Natural killer cell treated with Interleukin-12 subunit alpha and Interleukin-12 subunit beta and Interleukin-15 and Interleukin-18, amount 100 ng/mL, for 72 hours (primary cell): Measurements from ENCODE around the gene GLCCI1. TPM values are rescaled to one million over a fixed set of nuclear protein-coding genes. Genes with fewer than 3 reads are reported as not detected.

Source experiments
- ATAC-seq, 2 donors: fragments of 150-1000 bp; cut with Tn5 transposase in 1 of 2; sonication (Bioruptor Pico), chemical (Tn5 transposase) in 1 of 2; 2 replicates each; pipeline ENCODE4 v1.10.0; 2021
- DNase-seq: peaks from one replicate; pipeline ENCODE4 v3.0.0; 2022; ENCODE audit warnings: low spot score
- H3K27ac Mint-ChIP-seq, 2 donors: 1 replicate in 1 of 2; 2 replicates in 1 of 2; pipeline ENCODE4 v1.8.0; 2022; ENCODE audit warnings: mixed read lengths in 2 of 2, mild to moderate bottlenecking in 1 of 2, moderate library complexity in 1 of 2
- H3K27me3 Mint-ChIP-seq, 2 donors: 1 replicate in 1 of 2; 2 replicates in 1 of 2; pipeline ENCODE4 v1.8.0; 2022; ENCODE audit warnings: mixed read lengths in 2 of 2
- H3K36me3 Mint-ChIP-seq: one replicate; pipeline ENCODE4 v1.8.0; 2022; ENCODE audit warnings: mixed read lengths
- H3K4me1 Mint-ChIP-seq, 2 donors: 1 replicate in 1 of 2; 2 replicates in 1 of 2; pipeline ENCODE4 v1.8.0; 2022; ENCODE audit warnings: low read depth in 2 of 2, mixed read lengths in 2 of 2, mild to moderate bottlenecking in 1 of 2
- H3K4me3 Mint-ChIP-seq: one replicate; pipeline ENCODE4 v1.8.0; 2022; ENCODE audit warnings: mixed read lengths
- H3K9me3 Mint-ChIP-seq: 2 replicates; pipeline ENCODE4 v1.8.0; 2022; ENCODE audit warnings: mixed read lengths
- total RNA-seq, 2 donors: library from RNA; stranded (reverse); gene quantifications; one replicate each; pipeline ENCODE4 v1.2.3, GENCODE V29; 2022

Gene GLCCI1
- total RNA-seq = 10 to 100 TPM; 15.5 to 16.7 TPM

DNA sequence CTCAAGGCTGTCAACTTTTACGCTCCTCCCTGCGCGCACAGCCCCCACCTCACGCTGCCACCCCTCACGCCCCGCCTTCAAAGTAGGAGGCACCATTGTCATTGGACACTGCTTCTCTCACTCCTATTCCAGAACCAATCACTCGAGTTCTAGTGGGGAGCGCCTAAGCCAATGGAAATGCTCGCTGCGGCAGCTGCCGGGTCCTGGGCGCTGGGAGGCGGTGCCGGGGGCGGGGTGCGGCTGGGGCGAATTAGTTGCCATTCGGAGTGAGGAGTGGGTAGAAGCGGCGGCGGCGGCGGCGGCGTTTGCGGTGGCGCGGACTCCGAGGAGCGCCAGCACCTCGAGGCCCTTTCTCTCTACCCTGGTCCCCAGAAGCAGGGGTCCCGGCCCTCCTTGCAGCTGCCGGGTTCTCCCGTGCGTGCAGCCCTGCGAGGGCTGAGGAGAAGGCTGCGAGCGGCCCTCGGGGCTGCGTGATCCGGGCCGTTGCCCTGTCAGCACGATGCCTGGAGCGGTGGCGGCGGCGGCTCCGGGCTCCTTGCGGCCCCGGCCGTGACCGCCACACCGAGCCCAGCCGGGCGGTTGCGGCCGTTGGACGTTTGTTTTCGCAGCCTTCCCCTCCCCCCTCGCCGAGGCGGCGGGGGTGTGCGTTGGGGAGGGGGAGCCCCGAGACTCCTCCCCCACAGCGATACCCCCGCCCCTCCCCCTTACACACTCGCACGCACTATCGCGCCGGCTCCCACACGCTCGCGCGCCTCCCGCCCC lies at the start of gene GLCCI1:
Gene GLCCI1, plus strand, starts transcription at position 253 of the 762 bp plus-strand sequence. CDS start 555 bp downstream, outside the sequence.
- no peaks in the 10 kb centered on the region for H3K27me3 Mint-ChIP-seq
- H3K9me3 Mint-ChIP-seq = no peaks in the 10 kb centered on the region
- peaks cover 10 to 19% of the 10 kb centered on the region in 2 donors for H3K4me1 Mint-ChIP-seq
- DNase-seq (peak; percentile 98), ATAC-seq (peak; percentile 96 to 98)
- peak within 1 kb of the TSS; percentile 88 to 91 for H3K27ac Mint-ChIP-seq
- no peaks in the 10 kb centered on the region for H3K36me3 Mint-ChIP-seq
- peak within 1 kb of the TSS; percentile 100 for H3K4me3 Mint-ChIP-seq

DNA sequence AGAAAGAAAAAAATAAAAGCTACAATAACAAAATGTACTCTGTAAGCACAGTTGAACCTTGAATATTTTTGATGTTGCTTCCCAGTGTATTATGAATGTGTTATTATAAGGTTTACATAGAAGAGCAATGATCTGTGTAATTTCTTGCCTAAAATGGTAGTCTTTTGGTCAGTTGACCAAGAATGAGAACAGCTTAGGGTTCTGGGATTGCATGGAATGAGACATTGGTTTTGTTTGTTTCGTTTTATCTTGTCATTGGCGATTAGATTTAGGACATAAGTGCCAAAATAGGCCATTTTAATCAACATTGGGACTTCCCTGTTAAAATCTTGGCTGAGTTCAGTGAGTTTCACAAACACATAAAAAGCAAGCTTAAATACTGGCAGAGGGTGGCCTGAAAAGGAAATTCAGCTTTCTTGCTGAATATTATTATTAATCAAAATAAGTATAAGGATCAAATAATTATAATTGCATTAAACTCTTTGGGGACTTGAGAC lies 49.1 kb upstream of the GLCCI1 start:
- Mint-ChIP-seq H3K4me3 (no peak overlapping the region), H3K4me1 (peaks cover 18 to 26% of the 10 kb centered on the region in 2 donors), H3K27ac (peak overlapping the region in 1 of 2 donors; percentile 5), H3K9me3 (no peaks in the 10 kb centered on the region), H3K27me3 (no peaks in the 10 kb centered on the region), H3K36me3 (no peaks in the 10 kb centered on the region)
- ATAC-seq (no peak), DNase-seq (no peak)

DNA sequence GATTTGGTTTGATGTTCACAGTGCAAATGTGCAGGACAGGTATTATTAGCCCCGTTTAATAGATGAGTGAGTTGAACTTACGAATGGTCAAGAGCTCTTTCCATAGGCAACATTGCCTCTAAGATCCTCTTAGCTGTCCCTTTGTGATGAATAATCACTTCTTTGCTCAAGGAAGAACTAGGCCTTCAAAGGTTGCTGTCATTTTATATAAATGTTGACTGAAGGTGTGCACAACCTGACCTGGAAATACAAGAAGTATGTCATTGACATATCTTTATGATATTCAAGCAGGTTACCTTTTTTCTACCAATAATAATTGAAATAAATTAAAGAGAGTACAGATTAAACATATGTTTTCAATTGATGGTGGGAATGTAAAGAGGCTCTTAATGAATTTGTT lies 48.5 kb upstream of the GLCCI1 start:
- Mint-ChIP-seq H3K9me3 (no peaks in the 10 kb centered on the region), H3K4me3 (no peak overlapping the region), H3K27me3 (no peaks in the 10 kb centered on the region), H3K27ac (no peak overlapping the region), H3K4me1 (peaks cover 21 to 25% of the 10 kb centered on the region in 2 donors), H3K36me3 (no peaks in the 10 kb centered on the region)
- no peak for ATAC-seq
- DNase-seq = no peak

DNA sequence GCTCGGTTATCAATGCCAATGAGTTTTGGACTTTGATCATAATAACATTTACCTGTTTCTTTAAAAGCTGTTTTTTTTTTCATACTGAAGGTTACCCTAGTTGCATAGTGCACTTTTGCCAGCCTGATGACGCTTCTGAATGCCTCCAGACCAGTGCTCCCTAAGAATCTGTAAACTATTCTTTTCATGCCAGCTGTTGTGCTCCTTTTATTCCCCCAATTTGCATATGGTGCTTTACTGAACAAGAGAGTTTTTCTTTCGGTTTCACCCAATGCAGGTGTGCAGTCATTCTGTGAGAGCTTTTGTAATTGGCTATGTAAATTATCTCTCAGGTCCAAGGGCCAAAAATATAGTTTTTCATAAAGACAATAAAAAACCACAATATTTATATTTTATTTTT lies 48.1 kb upstream of the GLCCI1 start:
- no peak for DNase-seq
- no peaks in the 10 kb centered on the region for H3K36me3 Mint-ChIP-seq
- H3K27ac Mint-ChIP-seq = no peak overlapping the region
- peak; percentile 69 to 79 for ATAC-seq
- no peaks in the 10 kb centered on the region for H3K9me3 Mint-ChIP-seq
- H3K4me1 Mint-ChIP-seq = peaks cover 21 to 25% of the 10 kb centered on the region in 2 donors
- no peaks in the 10 kb centered on the region for H3K27me3 Mint-ChIP-seq
- no peak overlapping the region for H3K4me3 Mint-ChIP-seq

DNA sequence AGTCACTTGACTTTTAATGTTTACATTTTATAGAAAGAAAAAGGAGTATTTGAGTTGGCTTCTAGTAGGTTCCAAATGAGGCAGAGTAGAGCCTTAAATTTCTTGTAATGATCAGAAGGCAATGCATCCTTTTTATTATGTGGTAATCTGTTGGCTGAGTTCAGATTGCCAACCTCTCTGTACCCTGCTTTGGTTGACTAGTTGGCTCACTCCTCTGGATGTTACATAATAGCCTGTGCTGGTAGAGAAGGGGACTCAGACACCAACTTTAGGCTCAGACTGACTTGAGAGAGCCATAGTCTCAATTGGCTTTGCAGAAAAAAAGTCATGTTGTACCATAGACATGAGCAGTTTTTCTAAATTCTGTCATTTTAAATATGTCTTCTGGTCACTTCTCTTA lies 46.8 kb upstream of the GLCCI1 start:
- H3K36me3 Mint-ChIP-seq = no peaks in the 10 kb centered on the region
- peaks cover 21 to 25% of the 10 kb centered on the region in 2 donors for H3K4me1 Mint-ChIP-seq
- H3K27me3 Mint-ChIP-seq = no peaks in the 10 kb centered on the region
- H3K27ac Mint-ChIP-seq = no peak overlapping the region
- H3K4me3 Mint-ChIP-seq = no peak overlapping the region
- no peaks in the 10 kb centered on the region for H3K9me3 Mint-ChIP-seq
- ATAC-seq (no peak), DNase-seq (no peak)

DNA sequence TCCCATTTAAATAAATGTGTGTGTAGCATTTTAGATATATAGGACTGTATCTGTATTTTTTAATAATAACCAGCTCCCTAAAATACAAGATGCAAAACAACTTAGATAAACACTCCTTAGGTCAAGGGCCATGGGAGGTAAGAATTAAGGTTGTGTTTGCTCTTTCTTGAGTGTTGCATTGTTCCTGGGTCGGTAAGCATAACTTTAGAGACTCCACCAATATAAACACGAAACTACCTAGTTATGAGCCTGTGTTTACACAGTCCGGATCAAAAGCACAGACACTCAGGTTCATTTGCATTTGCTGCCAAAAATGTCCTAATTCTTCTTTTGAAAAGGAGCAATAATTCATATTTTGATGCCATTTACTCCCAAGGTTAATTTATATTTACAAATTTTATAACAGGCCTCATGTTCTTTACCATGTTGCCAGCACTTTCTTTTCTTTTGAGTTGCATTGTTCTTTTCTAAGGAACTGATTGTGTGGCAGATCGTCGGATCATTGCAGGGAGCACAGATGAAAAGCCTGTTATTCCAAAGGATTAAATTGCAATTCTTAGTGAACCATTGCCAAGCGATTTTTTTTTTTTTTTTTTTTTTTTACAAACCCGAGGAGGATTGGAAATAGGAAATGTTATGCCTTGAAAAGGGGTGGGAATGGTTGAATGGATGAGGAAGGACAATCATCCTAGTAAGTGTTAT lies 45.8 kb upstream of the GLCCI1 start:
- H3K27ac Mint-ChIP-seq = no peak overlapping the region
- H3K36me3 Mint-ChIP-seq = no peaks in the 10 kb centered on the region
- H3K9me3 Mint-ChIP-seq = no peaks in the 10 kb centered on the region
- no peaks in the 10 kb centered on the region for H3K27me3 Mint-ChIP-seq
- ATAC-seq (no peak), DNase-seq (no peak)
- H3K4me3 Mint-ChIP-seq = no peak overlapping the region
- peaks cover 21 to 25% of the 10 kb centered on the region in 2 donors for H3K4me1 Mint-ChIP-seq

DNA sequence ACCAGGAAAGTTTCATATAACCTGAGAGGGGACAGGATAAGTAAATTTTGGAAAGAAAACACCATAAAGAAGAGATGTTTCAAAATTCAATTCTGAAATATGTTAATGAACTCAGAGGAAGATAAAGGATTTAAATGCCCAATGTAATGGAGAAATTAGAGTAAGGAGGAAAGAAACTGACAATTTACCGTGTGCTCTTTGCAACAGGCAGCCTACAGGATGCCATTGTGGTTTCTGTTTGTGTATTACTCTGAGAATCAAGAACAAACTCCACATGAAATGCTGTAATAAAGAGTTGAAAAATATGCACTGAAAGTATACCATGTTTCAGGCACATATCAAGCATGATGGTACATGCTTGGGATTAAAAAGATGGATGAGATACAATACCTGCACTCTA lies 44.8 kb upstream of the GLCCI1 start:
- Mint-ChIP-seq H3K9me3 (no peaks in the 10 kb centered on the region), H3K27ac (peak overlapping the region in 1 of 2 donors; percentile 20), H3K4me1 (peaks cover 21 to 25% of the 10 kb centered on the region in 2 donors), H3K4me3 (peak overlapping the region; percentile 7), H3K27me3 (no peaks in the 10 kb centered on the region), H3K36me3 (no peaks in the 10 kb centered on the region)
- no peak for ATAC-seq
- DNase-seq = no peak

DNA sequence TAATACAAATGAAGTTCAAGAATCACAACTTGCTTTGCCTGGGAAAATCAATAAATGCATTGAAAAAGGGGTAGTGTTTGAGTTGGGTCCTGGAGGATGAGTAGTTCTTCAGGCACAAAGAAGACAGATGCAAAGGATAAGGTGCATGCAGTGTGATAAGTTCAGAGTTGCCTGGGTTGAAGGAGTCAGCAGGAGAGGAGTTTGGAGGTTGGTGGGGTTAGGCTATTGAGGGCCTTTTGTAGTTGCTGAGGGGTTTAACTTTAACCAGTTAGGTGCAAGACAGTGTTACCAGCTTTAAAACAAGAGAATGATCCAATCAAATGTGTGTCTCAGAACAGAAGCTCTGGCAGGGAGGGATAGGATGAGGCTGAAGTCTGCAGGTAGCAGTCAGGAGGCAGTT lies 44.3 kb upstream of the GLCCI1 start:
- Mint-ChIP-seq H3K4me1 (peaks cover 21% of the 10 kb centered on the region in 2 donors), H3K4me3 (no peak overlapping the region), H3K9me3 (no peaks in the 10 kb centered on the region), H3K27me3 (no peaks in the 10 kb centered on the region), H3K36me3 (no peaks in the 10 kb centered on the region), H3K27ac (no peak overlapping the region)
- DNase-seq (no peak), ATAC-seq (no peak)

DNA sequence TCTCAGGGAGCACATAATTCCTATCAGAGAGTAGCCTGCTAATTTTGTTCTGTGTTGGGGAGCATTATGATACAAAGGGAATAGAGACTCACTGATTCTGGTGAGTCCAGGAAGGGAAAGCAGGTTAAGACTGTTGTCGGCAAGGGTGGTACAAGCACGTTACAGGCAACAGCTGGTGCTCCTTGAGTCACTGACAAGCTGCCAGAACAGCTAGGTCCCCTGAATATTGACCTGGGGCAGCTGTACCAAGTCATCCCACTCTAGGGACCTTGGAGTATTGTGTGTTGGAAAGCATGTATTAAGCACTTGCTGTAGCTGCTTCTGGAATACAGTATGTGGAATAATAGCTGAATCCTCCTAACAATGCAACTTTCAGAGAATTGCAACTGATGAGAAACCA lies 37.0 kb upstream of the GLCCI1 start:
- H3K27me3 Mint-ChIP-seq = no peaks in the 10 kb centered on the region
- ATAC-seq (no peak), DNase-seq (no peak)
- no peaks in the 10 kb centered on the region for H3K36me3 Mint-ChIP-seq
- no peak overlapping the region for H3K4me3 Mint-ChIP-seq
- no peak overlapping the region for H3K27ac Mint-ChIP-seq
- H3K9me3 Mint-ChIP-seq = no peaks in the 10 kb centered on the region
- H3K4me1 Mint-ChIP-seq = peaks cover 16 to 17% of the 10 kb centered on the region in 2 donors

DNA sequence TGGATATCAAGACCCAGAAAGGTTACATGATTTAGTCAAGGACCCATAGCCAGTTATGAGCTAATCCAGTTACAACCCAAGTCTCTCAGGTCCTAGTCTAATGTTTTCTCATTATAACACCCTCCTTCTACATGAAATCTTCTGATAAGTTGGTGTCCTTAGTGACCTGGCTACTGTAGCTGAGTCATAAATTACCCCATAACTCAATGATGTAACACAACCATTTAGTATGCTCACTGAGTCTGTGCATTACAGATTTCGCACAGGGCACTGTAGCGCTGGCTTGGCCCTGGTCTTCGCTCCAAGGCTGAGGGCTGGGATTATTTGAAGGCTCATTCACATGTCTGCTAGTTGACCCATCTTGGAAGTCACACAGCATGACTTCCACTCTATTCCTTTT lies 36.0 kb upstream of the GLCCI1 start:
- Mint-ChIP-seq H3K9me3 (no peaks in the 10 kb centered on the region), H3K4me1 (peaks cover 16 to 17% of the 10 kb centered on the region in 2 donors), H3K4me3 (no peak overlapping the region), H3K27me3 (no peaks in the 10 kb centered on the region), H3K36me3 (no peaks in the 10 kb centered on the region), H3K27ac (no peak overlapping the region)
- ATAC-seq (no peak), DNase-seq (no peak)

DNA sequence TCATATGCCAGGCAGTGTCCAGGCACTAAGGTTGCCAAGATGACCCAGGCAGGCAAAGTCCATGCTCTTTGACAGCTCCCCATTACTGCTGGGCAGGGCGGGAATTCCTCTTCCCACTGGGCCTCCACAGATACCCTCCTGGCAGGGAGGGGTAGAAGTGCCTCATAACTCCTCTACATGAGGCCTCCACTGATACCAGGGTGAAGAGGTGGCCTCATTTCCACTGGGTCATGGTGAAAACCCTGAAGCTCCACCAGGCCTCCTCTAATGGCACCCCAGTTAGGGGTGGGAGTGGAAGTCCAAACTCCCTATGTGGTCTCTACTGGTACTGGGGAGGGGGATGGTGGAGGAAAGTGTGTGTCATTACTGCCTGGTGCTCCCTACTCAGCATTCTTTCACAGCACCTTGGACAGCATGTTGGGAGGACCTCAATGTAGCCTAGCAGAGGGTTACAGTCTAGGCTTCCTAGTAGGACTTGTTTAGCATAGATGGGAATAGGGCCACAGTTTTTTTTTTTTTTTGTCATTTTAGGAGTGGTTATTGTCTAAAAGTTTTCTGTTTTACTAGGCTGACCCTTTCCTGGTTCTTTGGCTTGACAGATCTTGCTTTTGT lies 34.6 kb upstream of the GLCCI1 start:
- DNase-seq (no peak), ATAC-seq (peak in 1 of 2 donors; percentile 31)
- Mint-ChIP-seq H3K4me3 (peak overlapping the region; percentile 40), H3K4me1 (peaks cover 16 to 17% of the 10 kb centered on the region in 2 donors), H3K27me3 (no peaks in the 10 kb centered on the region), H3K9me3 (no peaks in the 10 kb centered on the region), H3K27ac (peak overlapping the region in 1 of 2 donors; percentile 1), H3K36me3 (no peaks in the 10 kb centered on the region)

DNA sequence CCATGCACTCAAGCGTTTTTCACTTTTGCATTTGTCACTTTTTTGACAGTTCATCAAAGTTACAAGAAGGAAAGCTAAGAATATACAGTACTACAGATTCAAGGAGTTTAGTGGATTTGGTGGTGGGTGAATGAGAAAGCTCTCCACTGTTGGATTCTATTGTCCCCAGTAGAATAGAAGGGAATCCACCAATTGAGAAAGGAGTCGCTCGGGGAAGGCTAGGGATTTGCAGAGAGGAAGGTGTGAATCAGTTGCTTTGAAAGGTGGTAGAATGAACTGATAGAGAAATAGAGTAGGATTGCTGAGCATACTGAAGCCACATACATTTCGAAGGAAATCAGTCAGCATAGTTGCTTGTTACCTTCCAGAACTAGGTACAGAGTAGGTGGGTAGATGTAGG lies 33.7 kb upstream of the GLCCI1 start:
- Mint-ChIP-seq H3K36me3 (no peaks in the 10 kb centered on the region), H3K9me3 (no peaks in the 10 kb centered on the region), H3K27ac (peak overlapping the region in 1 of 2 donors; percentile 1), H3K27me3 (no peaks in the 10 kb centered on the region), H3K4me3 (peak overlapping the region; percentile 40), H3K4me1 (peaks cover 16 to 17% of the 10 kb centered on the region in 2 donors)
- no peak for ATAC-seq
- DNase-seq = no peak

DNA sequence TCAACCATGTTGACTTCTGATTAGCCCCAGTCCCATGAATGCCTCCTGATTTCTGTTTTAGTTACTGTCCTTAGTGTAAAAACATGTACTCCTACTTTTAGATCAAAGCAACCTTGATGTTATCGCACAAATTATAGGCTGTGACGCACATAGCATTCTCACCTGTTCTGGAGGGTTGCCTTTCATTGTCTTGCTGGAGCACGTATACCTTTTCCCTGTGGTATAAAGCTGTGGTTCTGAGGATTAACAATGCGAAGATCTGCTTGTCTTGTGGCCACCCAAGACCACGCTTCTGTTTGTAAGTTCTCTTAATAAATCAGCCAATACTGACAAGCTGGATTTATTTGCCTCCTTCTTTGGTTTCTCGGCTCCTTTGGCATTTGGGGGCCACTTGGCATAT lies 30.1 kb upstream of the GLCCI1 start:
- H3K36me3 Mint-ChIP-seq = no peaks in the 10 kb centered on the region
- no peak overlapping the region for H3K4me3 Mint-ChIP-seq
- no peaks in the 10 kb centered on the region for H3K9me3 Mint-ChIP-seq
- no peak overlapping the region for H3K27ac Mint-ChIP-seq
- peaks cover 30 to 37% of the 10 kb centered on the region in 2 donors for H3K4me1 Mint-ChIP-seq
- DNase-seq = no peak
- ATAC-seq = no peak
- no peaks in the 10 kb centered on the region for H3K27me3 Mint-ChIP-seq

DNA sequence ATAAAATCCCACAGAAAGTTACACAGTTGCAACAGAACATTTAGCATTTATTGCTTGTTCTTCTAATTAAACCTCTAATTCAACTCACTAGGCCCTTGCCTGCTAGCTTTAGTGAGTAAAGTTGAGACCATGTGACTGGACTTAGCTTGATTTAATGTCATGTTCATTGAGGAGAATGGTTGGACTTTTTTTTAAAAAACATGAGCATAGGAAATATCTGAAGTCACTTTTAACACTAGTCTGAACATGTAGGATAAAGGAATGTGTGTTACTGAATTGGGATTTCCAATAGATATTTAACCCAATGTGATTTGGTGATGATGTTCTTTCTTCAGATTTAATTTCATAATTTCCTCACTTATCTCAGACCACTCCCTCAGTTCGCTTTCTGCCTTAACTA lies 24.6 kb upstream of the GLCCI1 start:
- Mint-ChIP-seq H3K4me3 (peak overlapping the region; percentile 78), H3K9me3 (no peaks in the 10 kb centered on the region), H3K27ac (peak overlapping the region; percentile 71 to 77), H3K36me3 (no peaks in the 10 kb centered on the region), H3K4me1 (peaks cover 36 to 46% of the 10 kb centered on the region in 2 donors), H3K27me3 (no peaks in the 10 kb centered on the region)
- no peak for DNase-seq
- no peak for ATAC-seq
